ENCODE data around the gene DGKI.

- TF ChIP-seq CTCF (conservative IDR thresholded peaks at IDR 0.05; ENCODE audit: low read depth in 2 of 2) (no peak), EZH2phosphoT487 (IDR thresholded peaks at IDR 0.05; ENCODE audit: unreplicated experiment) (no peak), EZH2 (IDR thresholded peaks at IDR 0.05; ENCODE audit: low read depth, unreplicated experiment) (no peak), CREB1 (CRISPR knock-in tag; IDR thresholded peaks at IDR 0.05; ENCODE audit: low read depth) (no peak), REST (IDR thresholded peaks at IDR 0.05; ENCODE audit: unreplicated experiment) (no peak), ETS1 (IDR thresholded peaks at IDR 0.05) (no peak), JUNB (IDR thresholded peaks at IDR 0.05; ENCODE audit: unreplicated experiment) (no peak), POLR2AphosphoS5 (IDR thresholded peaks at IDR 0.05; ENCODE audit: low read depth) (no peak), NANOG (IDR thresholded peaks at IDR 0.05; ENCODE audit: borderline replicate concordance) (no peak)
Measured at GRCh38 chr7:137852108-137852507, 5.3 kb upstream of the DGKI start.

All from GM23338 (cell line).